Measurements from ENCODE around the gene PTPRM. TPM values are rescaled to one million over a fixed set of nuclear protein-coding genes. Genes with fewer than 3 reads are reported as not detected.

The PTPRM gene
- polyA plus RNA-seq, 10 donors = 64.2 to 99.9 (median 85.1) TPM

DNA sequence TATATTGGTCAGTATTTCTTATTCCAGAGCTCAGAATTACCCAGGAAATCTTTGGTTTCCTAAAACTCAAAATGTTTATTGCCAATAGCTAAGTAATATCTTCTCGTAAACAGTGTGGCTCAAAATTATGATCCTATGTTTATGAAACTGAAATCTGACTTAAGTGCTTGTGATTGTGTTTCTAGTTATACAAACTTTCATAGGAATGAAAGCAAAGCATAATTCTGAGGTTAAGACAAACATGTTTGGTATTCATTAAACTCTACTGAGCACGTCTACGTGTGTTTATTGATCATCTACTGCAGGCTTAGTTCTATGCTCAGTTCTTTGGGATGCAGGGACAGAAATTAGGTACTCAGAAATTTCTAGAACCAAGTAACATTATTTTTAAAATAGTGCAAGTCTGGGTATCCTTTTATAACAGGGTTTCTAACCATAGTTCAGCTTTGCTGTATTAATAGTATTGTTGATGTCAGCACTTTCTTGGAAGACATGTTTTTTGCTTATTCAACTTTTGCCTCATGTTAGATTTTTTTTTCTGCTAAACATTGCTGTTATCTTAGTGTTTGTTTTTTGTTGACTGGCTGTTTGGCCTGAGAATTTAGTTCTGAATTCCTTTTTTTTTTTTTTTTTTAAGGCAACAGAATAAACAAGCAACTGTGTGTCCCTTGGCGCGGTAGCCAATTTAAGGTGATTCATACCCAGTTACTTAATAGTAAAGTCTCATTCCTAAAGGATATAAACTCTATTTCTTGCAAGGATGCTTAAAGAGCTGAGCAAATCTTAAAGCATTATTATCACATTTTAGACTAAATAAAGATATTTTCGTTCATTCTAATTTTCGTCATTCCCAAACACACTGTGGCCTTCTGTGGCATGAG lies 31.3 kb downstream of the PTPRM start:
- no peak for DNase-seq

- DNase-seq = no peak
Measured at GRCh38 chr18:7600036-7600435, 32.9 kb downstream of the PTPRM start.

DNA sequence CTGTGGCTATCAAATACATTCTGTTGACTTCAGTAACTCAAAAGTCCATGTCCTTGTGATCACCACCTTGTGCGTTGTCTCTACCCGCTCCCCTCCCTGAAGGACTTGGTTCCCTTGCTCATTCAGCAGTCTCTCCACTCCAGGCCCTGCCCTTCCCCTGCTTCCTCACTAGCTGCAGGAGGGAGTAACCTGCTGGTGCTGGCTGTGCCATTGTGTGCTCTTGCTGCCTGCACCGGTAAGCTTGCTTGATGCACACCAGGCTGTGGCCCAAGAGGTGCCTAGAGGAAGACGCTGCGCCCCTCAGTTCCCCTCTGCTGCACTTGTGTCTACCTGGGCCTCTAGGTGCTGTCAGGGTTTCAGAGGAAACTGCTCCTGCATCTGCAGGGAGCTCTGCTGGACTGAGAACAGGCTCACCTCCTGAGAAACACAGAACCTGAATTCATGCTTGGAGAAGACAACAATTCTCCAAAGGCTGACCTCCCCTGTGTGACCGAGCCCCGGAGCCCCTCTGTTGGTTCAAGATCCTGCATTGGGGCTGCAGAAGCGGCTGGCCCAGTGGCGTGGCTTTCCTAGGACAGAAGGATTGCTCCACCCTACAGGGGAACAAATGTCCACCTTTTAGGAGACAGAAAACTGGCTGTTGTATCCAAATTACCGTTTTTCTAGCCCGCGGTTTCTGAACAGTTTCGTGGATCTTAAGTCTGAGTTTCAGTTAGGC lies 33.6 kb downstream of the PTPRM start:
- no peak for DNase-seq

- no peak for DNase-seq
Measured at GRCh38 chr18:7601246-7601615, 34.1 kb downstream of the PTPRM start.

DNA sequence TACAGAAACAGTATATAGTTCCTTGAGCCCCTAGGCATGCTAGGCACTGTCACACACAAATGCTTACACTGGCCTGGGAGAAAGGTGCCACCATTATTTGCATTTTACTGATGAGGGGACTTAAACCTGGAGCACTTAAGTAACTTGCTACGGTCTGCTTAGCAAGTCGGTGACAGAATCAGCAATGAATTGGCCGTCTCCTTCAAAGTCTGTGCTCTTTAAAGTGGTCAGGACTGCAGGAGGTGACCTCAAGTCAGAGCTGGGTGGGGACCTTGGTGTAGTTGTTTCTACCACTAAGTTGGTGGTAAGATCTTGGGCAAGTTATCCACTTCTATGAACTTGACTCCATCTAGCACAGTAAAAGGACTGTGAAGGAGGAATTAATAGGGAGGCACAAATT lies 34.8 kb downstream of the PTPRM start:
- DNase-seq = no peak

DNA sequence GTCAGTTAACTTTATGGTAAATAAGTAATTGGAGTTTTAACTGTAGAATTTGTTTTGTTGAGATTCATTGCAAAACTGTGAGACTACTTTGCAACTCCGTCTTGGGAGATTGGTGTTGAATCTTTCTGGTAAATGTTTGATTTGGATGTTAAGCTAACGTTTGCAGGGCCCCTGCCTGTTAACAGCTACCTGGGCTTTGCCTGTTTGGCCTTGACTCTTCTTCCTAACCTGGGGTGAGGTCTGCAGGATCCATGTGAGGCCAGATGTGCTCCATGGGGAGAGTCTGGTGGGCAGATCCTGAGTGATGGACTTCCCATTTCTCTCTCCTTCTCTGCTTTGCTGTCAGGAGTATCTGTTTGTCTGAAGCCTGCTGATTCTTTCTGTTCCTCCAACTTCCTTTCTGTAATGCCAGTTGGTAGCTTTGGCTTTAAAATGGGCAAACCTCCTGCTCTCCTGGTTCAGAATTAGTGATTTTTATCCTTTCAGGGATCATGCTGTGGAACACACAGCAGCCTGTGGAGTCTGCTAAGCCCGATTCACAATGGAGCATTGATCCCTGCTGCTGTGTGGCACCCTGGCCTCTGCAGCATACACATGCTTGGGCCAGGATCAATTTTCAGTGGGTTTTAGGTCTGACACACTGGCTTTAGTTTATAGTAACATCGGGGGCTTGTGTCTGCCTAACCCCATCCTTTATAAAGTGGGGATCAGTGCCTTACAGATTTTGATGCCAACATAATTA lies 36.3 kb downstream of the PTPRM start:
- no peak for DNase-seq

- DNase-seq = peak in 1 of 3 donors; percentile 59
Measured at GRCh38 chr18:7604361-7604760, 37.2 kb downstream of the PTPRM start.

DNA sequence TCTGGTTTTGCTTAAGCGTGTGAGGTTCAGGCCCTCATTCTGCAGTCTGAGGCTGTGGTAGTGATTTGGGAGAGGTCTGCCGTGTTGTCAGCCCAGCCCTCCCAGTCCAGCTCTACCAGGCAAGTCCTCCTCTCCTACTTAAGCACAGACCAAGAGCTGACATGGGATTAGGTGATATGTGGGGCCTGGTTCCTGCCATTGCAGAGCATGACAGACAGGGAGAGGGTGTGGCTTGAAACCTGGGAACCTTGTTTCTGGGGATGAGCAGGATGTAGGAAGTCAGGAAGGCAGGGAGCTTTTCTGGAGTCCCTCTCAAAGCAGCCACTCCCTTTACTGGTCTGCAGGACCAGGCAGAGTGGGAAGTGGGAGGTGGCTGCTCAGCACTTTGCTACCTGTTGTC lies 38.6 kb downstream of the PTPRM start:
- no peak for DNase-seq

DNA sequence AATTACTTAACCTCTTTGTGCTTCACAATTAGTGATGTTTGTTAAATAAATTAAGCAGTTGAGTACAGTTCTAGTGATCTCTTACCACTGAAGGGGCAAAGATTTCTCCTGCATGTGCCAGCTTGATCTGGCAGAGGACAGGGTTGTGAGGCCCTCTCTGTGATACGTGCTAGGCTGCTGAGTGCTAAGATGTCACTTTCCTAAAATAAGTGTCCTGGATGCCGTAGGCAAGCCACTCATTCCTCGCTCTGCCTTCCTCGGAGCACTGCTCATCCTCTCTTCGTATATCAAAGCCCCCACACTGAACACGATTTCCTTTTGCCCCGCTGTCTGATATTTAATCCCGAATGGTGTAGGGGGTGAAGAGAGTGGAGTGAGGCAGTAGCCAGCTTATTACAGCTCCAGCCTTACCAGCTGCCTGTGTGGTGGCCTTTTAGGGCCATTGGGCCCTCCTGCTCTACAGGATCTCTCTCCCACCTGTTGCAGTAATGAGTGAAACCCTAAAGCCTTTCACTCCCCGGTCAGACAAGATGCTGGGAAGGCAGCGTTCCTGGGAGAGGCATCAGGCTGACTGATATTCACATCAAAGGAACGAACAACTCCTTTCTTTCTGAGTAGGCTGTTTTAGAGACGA lies 40.5 kb downstream of the PTPRM start:
- DNase-seq = peak; percentile 32 to 66 (median 55)

- peak in 1 of 3 donors; percentile 30 for DNase-seq
Measured at GRCh38 chr18:7608174-7608550, 41.0 kb downstream of the PTPRM start.

GRCh38 chr18:7608781-7609201 lies 41.7 kb downstream of the PTPRM start:
- peak; percentile 63 to 85 (median 64) for DNase-seq

DNA sequence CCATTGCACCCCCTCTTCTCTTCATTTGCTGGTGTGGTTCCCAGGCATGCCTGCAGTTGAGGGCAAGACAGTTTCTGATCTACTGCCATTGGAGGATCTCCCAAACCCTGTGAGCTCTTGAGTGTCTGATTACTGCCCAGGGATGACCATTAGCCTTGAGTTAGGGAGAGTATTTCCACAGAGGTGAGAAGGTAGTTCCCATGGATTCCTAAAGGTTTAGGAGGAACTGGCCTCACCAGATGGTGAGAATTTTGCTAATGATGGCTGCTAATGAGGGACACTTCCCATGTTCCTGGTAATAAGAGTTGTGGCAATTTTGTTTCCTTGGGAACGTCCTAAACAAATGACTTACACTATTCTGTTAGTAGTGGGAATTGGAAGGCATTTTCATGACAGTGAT lies 42.5 kb downstream of the PTPRM start:
- peak in 1 of 3 donors; percentile 27 for DNase-seq

DNA sequence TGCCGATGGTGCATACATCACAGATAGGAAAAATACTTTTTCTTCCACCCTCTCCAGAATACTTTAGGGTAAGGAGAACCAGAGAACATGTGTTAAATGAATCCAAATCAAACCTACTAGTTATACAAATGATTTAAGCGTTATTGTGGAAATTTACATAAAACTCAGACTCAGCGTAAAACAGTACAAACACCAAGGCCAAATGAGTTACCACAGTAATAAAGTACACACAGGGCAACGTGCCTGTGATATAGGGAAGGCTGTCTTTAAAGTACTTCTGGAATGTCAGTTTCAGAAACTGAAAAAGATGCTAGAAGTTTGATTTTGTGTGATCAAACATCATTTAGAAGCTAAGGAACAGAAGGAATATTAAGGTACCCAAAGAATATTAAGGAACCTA lies 46.9 kb downstream of the PTPRM start:
- DNase-seq = no peak

DNA sequence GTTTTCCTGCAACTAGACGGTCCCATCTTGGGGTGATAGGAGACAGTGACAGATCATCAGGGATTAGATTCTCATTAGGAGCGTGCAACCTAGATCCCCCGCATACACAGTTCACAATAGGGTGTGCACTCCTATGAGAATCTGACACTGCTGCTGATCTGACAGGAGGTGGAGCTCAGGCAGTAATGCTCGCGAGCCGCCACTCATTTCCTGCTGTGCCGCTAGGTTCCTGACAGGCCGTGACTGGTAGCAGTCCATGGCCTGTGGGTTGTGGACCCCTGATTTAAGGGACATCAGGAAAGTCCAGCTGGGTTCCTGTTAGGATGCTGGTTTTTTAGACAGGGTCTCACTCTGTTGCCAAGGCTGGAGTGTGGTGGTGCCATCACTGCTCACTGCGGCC lies 48.7 kb downstream of the PTPRM start:
- DNase-seq = no peak

DNA sequence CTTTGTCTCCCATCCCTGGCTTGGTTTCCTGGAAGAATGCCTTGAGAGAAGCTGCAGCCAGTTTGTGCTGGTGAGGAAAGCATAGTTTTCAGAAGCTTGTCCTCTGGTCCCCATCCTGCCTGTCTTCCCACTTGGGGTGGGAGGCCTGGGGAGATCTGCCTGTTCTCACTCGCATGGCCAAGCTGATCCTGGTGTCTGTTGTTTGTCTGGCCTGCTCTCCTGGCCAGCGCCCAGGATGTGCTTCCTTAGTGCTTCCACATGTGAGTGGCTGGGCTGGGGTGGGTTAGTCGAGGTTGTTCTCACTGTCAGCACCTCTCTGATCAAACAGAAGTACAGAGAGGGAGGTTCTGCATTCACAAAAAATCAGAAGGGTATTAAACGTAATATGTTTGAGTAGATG lies 49.5 kb downstream of the PTPRM start:
- peak in 2 of 3 donors; percentile 62 to 67 for DNase-seq

DNA sequence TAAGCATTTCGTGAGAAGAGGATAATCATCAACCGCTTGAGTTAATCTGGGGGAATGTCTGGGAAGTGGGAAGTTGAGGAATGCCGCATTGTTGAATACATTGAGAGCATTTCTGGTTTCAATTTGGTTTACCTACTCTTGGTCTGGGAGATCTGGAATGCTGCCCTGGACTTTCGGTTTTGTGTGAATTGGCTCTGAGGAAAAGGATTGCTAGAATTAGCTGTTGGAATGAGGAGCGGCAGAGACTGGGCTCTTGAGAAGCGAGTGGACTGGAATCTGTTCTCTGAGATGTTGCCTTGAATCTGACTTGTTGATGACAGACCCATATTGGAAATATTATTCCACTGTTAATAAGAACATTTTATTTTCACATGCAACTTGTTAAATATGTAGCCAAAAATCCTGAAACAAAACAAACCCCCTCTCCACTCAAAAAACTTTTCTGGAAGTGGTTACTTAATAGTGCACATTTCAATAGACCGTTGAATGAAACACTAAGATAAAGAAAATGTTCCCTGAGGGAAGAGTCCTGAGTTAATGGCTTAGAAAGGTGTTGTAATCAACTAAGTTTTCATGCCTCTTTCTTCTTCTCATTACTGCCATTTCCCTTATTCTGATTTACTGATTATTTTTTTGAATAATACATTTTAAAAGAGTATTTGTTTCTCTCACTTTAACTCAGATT lies 50.8 kb downstream of the PTPRM start:
- peak; percentile 81 to 97 (median 84) for DNase-seq

DNA sequence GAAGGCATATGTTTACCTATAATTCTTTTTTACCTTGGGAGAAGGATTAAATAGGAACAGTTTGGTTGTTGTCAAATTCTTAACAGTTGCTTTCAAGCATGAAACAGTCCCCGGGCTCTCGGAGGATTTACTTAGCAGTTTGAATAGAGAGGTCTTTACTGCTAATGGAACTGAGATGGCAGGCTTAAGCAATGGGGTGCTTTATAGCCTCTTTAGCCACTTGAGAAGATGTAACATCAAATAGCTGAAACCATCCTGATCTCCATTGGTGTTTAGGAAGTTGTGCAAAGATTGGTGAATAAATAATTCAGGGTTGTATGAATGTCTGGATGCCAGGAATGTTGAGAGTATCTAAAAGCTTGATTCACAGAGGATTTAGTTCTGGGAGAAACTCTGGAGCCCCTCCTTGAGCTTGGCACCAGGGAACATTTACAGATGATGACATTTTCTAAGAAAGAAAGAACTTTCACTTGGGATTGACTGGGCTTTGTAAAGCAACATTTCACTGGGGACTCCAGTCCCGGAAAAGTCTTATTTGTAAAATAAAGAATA lies 51.9 kb downstream of the PTPRM start:
- DNase-seq = no peak

GRCh38 chr18:7619676-7620075 lies 52.6 kb downstream of the PTPRM start:
- DNase-seq = no peak

DNA sequence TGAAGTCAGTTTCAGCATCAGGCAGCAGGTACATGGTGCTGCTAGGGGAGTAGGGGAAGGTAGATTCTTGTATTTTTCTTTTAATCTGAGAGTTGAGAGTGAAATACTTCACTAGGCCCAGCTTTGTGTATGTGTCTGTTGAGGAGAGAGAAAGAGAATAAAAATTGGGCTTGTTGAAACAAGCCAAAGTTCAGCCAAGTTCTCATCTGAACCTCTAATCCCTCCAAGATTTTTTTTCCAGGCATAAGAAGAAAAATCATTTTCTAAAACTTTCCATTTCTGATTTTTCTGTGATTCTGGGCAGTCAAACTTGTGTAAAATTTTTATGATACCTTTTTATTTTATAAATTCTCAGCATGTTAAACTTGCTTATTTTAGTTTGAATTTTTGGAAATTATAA lies 55.6 kb downstream of the PTPRM start:
- DNase-seq = peak in 2 of 3 donors; percentile 43 to 61

DNA sequence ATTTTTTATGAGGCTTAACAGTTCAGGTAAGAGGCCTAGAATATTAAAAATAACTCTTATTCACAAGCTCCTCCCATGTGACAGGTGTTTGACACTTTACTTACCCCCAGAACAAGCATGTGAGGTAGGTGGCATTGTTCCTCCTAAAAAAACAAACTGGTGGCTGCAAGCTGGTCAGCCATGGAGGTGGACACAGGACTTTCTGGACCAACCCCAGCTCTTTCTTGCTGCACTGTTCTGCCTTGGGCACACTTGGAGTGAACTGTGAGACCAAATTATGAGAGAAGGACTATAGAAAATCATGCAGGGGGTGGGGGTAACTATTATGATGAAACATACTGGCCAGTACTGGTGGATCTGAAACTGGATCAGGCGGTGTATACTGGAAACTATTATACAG lies 56.6 kb downstream of the PTPRM start:
- DNase-seq = no peak

DNA sequence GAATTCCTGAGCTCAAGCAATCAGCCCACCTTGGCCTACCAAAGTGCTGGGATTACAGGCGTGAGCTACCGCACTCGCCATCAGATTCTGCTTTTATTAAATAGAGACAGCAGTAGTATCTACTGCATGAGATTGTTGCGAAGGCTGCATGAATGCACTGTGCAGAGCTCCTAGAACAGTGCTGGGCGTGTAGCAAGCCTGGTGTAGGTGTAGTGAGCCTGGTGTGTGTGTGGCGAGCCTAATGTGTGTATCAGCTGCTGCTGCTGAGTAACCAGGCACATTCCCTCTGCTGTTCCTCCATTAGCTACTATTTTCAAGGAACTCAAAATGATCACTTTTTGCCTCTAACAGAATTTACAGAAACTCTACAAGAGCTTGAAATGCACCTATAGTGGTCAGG lies 57.6 kb downstream of the PTPRM start:
- DNase-seq = no peak

Measured in muscle of back (tissue), 11 donors.